Measurements from ENCODE around the gene LSP1. TPM values are rescaled to one million over a fixed set of nuclear protein-coding genes. Genes with fewer than 3 reads are reported as not detected.

The LSP1 gene
- total RNA-seq, 1 experiment from 2014 or later = not detected

DNA sequence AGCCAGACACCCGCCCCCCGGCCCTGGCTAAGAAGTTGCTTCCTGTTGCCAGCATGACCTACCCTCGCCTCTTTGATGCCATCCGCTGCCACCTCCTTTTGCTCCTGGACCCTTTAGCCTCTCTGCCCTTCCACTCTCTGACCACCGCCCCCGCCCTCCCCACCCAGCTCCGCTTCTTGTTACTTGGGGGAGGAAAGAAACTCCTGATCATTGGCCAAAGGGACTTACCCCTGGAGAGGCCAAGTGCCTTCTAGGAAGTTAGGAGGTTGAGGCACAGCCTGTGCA is 38.9 kb downstream of the LSP1 start, which contains the start of gene PRR33:
Gene PRR33, minus strand, starts transcription at position 65 of the 285 bp plus-strand sequence. CDS start 1,311 bp downstream, outside the sequence.
- intact Hi-C loops (cut with micrococcal nuclease; ENCODE audit: unreplicated experiment) = no loop called here
- Histone ChIP-seq H3K4me3 (ENCODE audit: low read depth, low read length, poor library complexity, severe bottlenecking) (no peak within 1 kb of the TSS), H3K9me3 (ENCODE audit: low read depth, low read length, poor library complexity, severe bottlenecking) (no peaks in the 10 kb centered on the region), H3K27me3 (replicated peaks; ENCODE audit: insufficient read depth, low read depth, low read length, poor library complexity) (no peaks in the 10 kb centered on the region), H3K27ac (ENCODE audit: low read depth, low read length, poor library complexity, severe bottlenecking) (no peak within 1 kb of the TSS), H3K4me1 (ENCODE audit: insufficient read depth, low read length, poor library complexity, severe bottlenecking) (no peaks in the 10 kb centered on the region), H3K36me3 (ENCODE audit: insufficient read depth, low read length, poor library complexity, severe bottlenecking) (no peaks in the 10 kb centered on the region)
- TF ChIP-seq, protein P1, sequence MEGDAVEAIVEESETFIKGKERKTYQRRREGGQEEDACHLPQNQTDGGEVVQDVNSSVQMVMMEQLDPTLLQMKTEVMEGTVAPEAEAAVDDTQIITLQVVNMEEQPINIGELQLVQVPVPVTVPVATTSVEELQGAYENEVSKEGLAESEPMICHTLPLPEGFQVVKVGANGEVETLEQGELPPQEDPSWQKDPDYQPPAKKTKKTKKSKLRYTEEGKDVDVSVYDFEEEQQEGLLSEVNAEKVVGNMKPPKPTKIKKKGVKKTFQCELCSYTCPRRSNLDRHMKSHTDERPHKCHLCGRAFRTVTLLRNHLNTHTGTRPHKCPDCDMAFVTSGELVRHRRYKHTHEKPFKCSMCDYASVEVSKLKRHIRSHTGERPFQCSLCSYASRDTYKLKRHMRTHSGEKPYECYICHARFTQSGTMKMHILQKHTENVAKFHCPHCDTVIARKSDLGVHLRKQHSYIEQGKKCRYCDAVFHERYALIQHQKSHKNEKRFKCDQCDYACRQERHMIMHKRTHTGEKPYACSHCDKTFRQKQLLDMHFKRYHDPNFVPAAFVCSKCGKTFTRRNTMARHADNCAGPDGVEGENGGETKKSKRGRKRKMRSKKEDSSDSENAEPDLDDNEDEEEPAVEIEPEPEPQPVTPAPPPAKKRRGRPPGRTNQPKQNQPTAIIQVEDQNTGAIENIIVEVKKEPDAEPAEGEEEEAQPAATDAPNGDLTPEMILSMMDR (conservative IDR thresholded peaks at IDR 0.05; ENCODE audit: low read depth, low read length) = no peak
- TF ChIP-seq EZH2 (IDR thresholded peaks at IDR 0.05; ENCODE audit: borderline replicate concordance, low read depth, low read length, poor library complexity, severe bottlenecking) = no peak
- BruUV-seq (replicated peaks) = no TSS peak
- POLR2A ChIA-PET (ENCODE audit: low non-redundant PET) = no interaction called here
- CTCF ChIA-PET = no interaction called here
- no peak for DNase-seq (ENCODE audit: low spot score)

DNA sequence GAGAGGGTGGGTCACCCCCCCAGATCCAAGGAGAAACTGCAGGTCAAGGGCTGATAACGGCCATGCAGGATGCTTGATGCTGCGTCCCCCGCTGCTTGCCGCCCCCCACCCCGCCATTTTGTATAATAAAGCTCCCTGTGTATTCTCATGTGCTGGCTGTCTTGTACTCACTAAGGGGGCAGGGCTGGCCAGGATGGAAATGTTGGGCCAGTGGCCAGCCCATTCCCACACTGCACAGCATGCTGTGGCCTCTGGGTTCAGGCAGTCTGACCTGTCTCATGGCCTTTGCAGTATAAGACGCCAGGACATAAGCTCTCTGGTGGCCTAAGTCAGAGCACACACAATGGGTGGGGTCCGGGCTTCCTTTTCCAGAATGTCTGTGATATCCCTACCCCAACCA is 39.2 kb downstream of the LSP1 start:
- no TSS peak for BruUV-seq (replicated peaks)
- ChIA-PET POLR2A (ENCODE audit: low non-redundant PET) (no interaction called here), CTCF (no interaction called here)
- TF ChIP-seq, protein P1 (conservative IDR thresholded peaks at IDR 0.05; ENCODE audit: low read depth, low read length) = no peak
- no peak for TF ChIP-seq EZH2 (IDR thresholded peaks at IDR 0.05; ENCODE audit: borderline replicate concordance, low read depth, low read length, poor library complexity, severe bottlenecking)
- no peak for DNase-seq (ENCODE audit: low spot score)
- no peaks in the 10 kb centered on the region for H3K4me1 ChIP-seq (ENCODE audit: insufficient read depth, low read length, poor library complexity, severe bottlenecking)
- H3K27me3 ChIP-seq (replicated peaks; ENCODE audit: insufficient read depth, low read depth, low read length, poor library complexity) = no peaks in the 10 kb centered on the region
- H3K4me3 ChIP-seq (ENCODE audit: low read depth, low read length, poor library complexity, severe bottlenecking) = no peak overlapping the region
- H3K27ac ChIP-seq (ENCODE audit: low read depth, low read length, poor library complexity, severe bottlenecking) = no peak overlapping the region
- no peaks in the 10 kb centered on the region for H3K9me3 ChIP-seq (ENCODE audit: low read depth, low read length, poor library complexity, severe bottlenecking)
- H3K36me3 ChIP-seq (ENCODE audit: insufficient read depth, low read length, poor library complexity, severe bottlenecking) = no peaks in the 10 kb centered on the region
- intact Hi-C loops (cut with micrococcal nuclease; ENCODE audit: unreplicated experiment) = no loop called here

- Histone ChIP-seq H3K27ac (ENCODE audit: low read depth, low read length, poor library complexity, severe bottlenecking) (no peak overlapping the region), H3K36me3 (ENCODE audit: insufficient read depth, low read length, poor library complexity, severe bottlenecking) (no peaks in the 10 kb centered on the region), H3K27me3 (replicated peaks; ENCODE audit: insufficient read depth, low read depth, low read length, poor library complexity) (no peaks in the 10 kb centered on the region), H3K9me3 (ENCODE audit: low read depth, low read length, poor library complexity, severe bottlenecking) (no peaks in the 10 kb centered on the region), H3K4me1 (ENCODE audit: insufficient read depth, low read length, poor library complexity, severe bottlenecking) (no peaks in the 10 kb centered on the region), H3K4me3 (ENCODE audit: low read depth, low read length, poor library complexity, severe bottlenecking) (no peak overlapping the region)
- TF ChIP-seq, protein P1 (conservative IDR thresholded peaks at IDR 0.05; ENCODE audit: low read depth, low read length) = no peak
- TF ChIP-seq EZH2 (IDR thresholded peaks at IDR 0.05; ENCODE audit: borderline replicate concordance, low read depth, low read length, poor library complexity, severe bottlenecking) = no peak
- intact Hi-C loops (cut with micrococcal nuclease; ENCODE audit: unreplicated experiment) = no loop called here
- DNase-seq (ENCODE audit: low spot score) = no peak
- BruUV-seq (replicated peaks) = no TSS peak
- POLR2A ChIA-PET (ENCODE audit: low non-redundant PET) = no interaction called here
- CTCF ChIA-PET = no interaction called here
These were observed 39.7 kb downstream of the LSP1 start for GRCh38 chr11:1892558-1892957.

All from A673 (cell line).